GM18868 (cell line): ENCODE measurements around the gene OR8G5.

Experiments
- ATAC-seq: cut with Tn5 transposase; IDR thresholded peaks from one replicate; pipeline ENCODE4 v1.9.1; 2021; ENCODE audit warnings: mild to moderate bottlenecking, moderate library complexity; ENCODE audit not compliant: unreplicated experiment

Gene OR8G5

DNA sequence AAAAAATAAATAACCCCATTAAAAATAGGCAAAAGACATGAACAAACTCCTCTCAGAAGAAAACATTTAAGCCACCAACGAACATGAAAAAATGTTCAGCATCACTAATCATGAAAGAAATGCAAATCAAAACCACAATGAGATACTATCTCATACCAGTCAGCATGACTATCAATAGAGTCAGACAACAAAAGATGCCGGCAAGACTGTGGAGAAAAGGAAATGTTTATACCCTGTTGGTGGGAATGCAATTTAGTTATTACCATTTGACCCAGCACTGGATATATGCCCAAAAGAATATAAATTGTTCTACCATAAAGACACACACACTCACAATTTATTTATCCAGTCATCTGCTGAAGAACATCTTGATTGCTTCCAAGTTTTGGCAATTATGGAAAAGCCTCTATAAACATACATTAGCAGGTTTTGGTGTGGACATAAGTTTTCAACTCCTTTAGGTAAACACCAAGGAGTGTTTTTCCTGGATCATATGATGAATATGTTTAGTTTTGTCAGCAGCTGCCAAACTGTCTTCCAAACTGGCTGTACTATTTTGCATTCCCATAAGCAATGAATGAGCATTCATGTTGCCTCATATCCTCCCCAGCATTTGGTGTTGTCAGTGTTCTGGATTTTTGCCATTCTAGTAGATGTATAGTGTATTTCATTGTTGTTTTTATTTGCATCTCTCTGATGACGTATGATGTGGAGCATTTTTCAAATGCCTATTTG lies 29.6 kb downstream of the OR8G5 start:
- ATAC-seq, result no peak

DNA sequence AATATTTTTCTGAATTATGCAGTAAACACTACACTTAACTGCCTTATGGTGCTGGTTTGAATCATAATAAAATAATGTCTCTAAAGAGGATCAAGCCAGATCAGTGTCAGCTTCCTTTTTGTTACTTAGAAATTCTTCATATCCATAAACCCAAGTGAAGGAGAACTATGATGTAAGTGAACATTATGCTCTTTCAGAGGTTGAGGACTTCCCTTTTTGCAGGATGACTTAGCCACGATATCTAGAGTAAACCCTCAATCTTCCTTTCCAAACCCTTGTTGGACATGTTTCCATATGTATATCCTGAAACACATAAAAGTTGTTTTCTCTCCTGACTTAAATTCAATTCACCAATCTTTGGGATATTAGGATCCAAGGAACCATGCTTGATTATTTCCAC lies 38.5 kb downstream of the OR8G5 start:
- ATAC-seq, result no peak

DNA sequence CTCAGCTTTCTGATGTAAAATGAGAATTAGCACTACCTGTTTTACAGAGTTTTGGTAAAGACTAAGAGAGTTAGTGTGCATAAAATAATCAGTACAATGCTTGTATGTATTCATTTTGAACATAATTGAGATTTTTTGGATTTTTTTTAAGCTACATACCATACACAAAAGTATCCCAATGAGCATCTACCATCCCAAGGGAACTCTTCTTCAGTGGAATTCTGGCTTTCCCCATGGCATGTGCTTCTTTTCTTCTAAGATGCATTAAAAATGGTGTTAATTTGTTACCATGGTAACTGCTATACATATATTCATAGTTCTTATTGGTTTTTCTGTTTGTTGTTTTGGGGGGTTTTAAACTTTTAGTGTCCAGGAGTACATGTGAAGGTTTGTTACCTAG lies 39.8 kb downstream of the OR8G5 start:
- ATAC-seq, result no peak

DNA sequence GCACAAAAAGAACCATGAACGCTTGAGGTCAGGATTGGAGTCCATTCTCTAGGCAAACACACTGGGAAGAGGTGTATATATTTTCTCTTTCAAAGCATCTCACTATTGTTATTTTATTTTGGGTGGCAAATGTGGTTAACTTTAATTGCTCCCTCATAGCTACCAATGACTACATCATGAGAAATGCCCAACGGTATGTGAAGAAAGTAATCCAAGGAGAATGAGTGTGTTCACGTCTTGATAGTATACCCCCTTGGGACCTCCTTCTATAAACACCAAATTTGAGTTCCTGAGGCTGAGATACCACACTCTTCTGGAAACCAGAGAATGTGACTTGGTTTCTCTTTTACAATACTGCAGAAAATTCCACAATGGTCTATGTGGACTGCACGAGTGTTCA lies 41.7 kb downstream of the OR8G5 start:
- no peak for ATAC-seq

DNA sequence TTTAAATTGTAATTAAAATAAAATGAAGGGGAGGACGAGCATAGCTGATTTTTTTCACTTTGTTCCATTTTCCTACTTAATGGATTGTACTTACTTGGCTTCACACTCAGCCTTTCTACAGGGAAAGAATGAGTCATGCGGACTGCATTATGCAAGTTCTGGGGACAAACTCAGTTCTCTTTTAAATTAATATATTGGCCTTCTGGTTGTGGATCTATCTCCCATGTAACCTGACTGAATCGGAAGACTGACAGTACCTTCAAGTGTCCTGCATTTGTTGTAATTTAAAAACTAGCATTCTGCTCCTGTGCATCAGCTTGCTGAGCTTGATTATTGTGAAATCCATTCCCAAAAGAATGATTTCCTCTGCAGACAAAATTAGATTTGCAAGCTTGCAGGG lies 45.4 kb downstream of the OR8G5 start:
- no peak for ATAC-seq

DNA sequence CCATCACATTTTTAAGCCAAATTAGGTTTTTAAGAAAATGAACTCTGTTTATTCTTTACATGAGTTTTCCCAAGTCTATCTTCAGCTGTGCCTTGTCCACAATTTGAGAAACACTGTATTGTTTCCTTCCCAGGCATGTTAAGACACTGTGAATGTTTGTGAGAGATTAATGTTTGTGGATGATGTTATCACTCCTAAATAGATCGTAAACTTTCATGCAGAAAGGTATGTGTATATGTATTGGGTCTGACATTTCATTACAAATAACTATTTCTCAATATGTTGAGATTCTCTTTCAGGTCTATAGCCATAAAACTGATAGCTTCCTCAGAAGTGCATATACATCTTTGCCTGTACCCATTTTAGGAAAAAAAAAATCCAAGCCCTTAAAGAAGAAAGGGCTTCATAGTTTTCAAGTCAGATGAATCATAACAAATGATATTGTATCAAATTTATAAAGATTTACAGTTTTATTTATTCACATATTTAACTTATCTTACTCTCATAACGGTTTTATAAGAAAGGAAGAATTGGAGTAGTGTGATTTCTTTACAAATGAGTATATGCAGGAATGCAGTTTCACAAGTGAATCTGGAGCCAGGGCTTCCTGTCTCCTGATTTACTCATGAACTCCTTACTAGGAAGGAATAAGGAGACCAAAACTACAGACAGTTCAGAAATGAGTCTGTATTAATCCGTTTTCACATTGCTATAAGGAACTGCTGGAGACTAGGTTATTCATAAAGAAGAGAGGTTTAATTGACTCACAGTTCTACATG lies 46.4 kb downstream of the OR8G5 start:
- no peak for ATAC-seq

DNA sequence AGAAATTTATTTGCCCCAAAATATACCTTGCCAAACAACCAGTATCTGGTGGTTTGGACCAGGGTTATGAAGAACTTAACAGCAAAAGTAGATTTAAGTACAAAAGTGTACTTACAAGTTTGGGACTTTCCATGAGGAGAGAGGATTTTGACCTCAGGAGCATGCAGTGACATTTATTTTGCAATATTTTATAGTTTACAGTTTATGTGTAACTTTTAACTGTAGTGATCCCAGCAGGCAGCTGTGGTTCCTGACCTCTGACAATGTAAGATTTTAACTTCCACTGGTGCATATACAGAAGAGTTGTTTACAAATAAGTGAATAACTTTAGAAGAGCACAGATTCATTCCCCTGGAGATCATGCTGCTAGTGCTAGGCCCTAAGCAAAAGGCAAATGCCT lies 50.9 kb downstream of the OR8G5 start:
- ATAC-seq, result no peak

DNA sequence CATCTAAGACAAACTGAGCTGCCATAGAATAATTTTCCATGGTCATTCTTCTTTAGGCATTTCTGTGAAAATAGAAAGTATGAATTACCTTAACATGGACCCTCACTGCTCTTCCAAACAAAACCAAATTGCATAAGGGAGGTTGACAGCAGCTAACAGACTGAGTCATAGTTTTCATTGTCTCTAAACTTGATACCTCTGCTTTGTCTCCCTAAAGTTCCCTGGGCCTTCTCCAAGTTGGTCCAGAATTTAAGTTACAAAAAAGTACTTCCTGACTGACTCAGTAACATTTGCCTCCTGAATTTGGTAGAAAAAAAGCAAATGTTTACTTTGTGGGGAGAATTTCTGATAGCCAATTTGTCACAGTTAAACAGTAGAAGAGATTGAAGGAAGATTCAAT lies 54.5 kb downstream of the OR8G5 start:
- ATAC-seq, result no peak

DNA sequence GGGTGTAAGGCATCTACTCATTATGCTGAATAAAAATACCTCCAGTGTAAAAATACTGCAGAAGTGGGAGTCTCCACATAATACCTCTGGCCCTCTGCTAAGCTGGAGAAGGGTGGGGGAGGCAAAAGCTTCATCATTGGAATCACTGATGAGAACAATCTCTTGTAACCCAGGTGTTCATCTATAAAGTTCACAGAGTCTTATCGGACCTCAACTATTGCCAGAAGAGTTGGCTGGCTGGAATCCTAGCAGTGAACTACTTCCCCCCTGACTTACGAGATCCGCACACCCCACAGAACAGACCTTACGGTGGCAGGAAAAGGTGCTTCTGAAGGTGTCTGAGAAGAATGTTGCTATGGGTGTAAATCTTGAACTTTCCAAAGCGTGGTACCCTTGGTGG lies 55.1 kb downstream of the OR8G5 start:
- ATAC-seq, result no peak

DNA sequence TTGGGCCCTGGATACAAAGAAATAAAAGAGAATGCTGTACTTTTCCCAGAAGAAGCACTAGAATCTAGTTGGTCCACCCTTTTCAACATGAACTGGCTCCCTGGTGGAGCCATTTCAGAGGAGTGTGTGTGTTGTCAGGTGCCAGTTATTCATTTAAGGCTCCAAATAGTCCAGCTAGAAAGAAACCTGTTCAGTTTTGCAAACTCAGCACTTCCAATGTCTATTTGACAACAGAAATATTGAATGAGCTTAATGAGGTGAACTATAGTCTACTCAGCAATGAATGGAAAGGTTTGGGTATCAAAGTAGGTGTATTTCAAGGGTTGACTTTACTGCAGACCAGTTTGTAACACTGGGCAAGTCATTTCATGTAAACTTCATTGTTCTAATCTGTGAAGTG lies 55.5 kb downstream of the OR8G5 start:
- ATAC-seq, result no peak

DNA sequence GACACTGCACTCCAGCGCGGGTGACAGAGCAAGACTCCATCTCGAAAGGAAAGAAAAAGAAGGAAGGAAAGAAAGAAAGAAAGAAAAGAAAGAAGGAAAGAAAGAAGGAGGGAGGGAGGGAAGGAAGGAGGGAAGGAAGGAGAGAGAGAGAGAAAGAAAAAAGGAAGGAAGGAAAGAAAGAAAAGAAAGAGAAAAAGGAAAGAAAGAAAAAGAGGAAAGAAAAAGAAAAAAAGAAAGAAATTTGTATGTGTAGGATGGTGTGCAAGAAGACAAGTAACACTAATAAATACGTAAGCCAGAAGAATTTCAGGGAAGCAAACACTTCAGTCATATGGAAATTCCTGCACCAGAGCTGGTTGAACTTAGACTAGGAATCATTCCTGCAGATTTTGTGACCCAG lies 57.0 kb downstream of the OR8G5 start:
- ATAC-seq, result no peak

DNA sequence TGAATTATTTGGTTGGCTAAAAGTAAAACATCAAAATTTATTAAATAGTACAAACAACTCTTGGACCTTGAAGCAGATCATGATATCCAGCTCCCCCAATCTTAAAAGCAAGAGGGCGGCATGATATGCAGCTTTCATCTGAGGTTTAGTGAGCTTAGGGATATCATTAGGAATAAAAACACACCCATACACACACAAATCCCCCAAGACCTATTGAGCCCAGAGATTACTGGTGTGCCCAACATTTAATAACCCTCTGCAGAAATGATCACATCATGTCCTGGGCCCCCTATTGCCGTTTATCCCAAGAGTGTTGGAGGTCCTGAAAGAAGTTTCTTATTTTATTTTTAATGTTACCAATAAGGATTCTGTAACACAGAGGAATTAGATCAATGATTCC lies 57.7 kb downstream of the OR8G5 start, which contains the start of gene OR8D1:
TSS of gene OR8D1 (minus strand) at position 101 of the 400 bp plus-strand sequence. CDS start 3,183 bp downstream, outside the sequence.
- ATAC-seq, result no peak

DNA sequence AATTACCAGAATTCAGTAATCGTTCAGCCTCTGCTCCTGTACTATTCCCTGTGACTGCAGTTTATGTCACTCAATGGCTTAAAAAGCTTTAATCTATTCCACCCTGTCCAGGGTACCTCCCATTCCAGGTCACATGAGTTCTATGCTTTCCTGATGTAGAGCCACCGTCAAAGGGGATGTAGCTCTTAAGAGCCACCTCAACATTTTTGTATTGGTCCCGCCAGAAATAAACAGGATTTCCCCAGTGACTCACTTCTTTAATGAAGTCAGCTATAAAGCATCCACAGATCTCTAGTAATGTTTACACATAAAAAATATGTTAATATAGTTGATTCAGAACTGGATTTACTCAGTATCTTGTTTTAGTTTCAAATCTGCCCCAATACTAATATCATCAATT lies 58.9 kb downstream of the OR8G5 start:
- ATAC-seq, result no peak
